GDM1 (cell line): ENCODE data around the gene HELZ2.

Experiments used
- DNase-seq: peaks from one replicate; lab custom pipeline; 2025; lab: John Stamatoyannopoulos, UW

Gene HELZ2

GRCh38 chr20:63539441-63540370 lies 34.3 kb downstream of the HELZ2 start:
- no peak for DNase-seq

GRCh38 chr20:63539092-63539430 lies 35.0 kb downstream of the HELZ2 start:
- DNase-seq: no peak

GRCh38 chr20:63538204-63539091 lies 35.6 kb downstream of the HELZ2 start:
- no peak for DNase-seq

- peak; percentile 89 for DNase-seq
These were observed 36.4 kb downstream of the HELZ2 start for GRCh38 chr20:63537525-63538203.

- no peak for DNase-seq
These were observed 37.0 kb downstream of the HELZ2 start, which contains the start of gene PTK6 for GRCh38 chr20:63536997-63537524. Gene PTK6, minus strand, starts transcription at chr20:63537376. Its CDS starts 62 bp downstream, at chr20:63537314.

- no peak for DNase-seq
These were observed 37.6 kb downstream of the HELZ2 start for GRCh38 chr20:63536241-63536977.

GRCh38 chr20:63534831-63535651 lies 39.0 kb downstream of the HELZ2 start:
- no peak for DNase-seq

- no peak for DNase-seq
These were observed 39.6 kb downstream of the HELZ2 start for GRCh38 chr20:63534427-63534830.

GRCh38 chr20:63533871-63534393 lies 40.1 kb downstream of the HELZ2 start:
- no peak for DNase-seq

GRCh38 chr20:63533388-63533787 lies 40.7 kb downstream of the HELZ2 start:
- no peak for DNase-seq

- no peak for DNase-seq
These were observed 41.5 kb downstream of the HELZ2 start for GRCh38 chr20:63532449-63532971.

- DNase-seq: no peak
These were observed 42.2 kb downstream of the HELZ2 start for GRCh38 chr20:63531686-63532448.

GRCh38 chr20:63530788-63531160 lies 43.3 kb downstream of the HELZ2 start:
- no peak for DNase-seq

- no peak for DNase-seq
These were observed 43.9 kb downstream of the HELZ2 start for GRCh38 chr20:63529861-63530787.

GRCh38 chr20:63529180-63529860 lies 44.7 kb downstream of the HELZ2 start:
- DNase-seq: no peak

GRCh38 chr20:63527184-63527583 lies 46.9 kb downstream of the HELZ2 start:
- no peak for DNase-seq

- no peak for DNase-seq
These were observed 48.1 kb downstream of the HELZ2 start for GRCh38 chr20:63525971-63526370.
